ENCODE measurements around the gene ACAN. TPM values are rescaled to one million over a fixed set of nuclear protein-coding genes. Genes with fewer than 3 reads are reported as not detected.

The ACAN gene
- total and polyA plus RNA-seq, 2 of the 8 experiments (the other 6 are each of a cell fraction or from before 2014, with no cell fraction given) = 0.71 to 0.73 TPM

DNA sequence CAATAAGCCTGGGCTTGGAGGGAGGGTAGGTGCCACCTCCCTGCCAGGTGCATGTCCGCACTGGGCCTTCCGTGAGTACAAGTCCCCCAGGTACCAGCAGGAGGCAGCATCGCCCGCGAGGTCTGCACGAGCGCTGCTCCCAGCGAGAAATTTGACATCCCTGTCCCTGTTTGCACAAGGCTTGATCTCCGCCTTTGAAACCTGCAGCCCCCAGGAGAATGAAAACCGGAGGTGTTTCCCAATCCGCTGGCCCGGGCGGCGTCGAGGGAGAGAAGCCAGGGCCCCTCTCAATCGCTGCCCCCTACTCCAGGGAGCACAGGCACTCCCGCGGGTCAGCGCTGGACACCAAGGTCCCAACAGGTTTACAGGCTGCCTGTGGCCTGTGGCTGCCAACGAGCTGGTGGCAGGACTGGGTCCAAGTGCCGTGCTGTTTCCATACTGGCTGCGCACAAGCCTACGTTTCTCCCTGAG lies 91.1 kb downstream of the ACAN start:
- Histone ChIP-seq H3K14ac (ENCODE audit: insufficient read length) (no peak overlapping the region), H2BK20ac (ENCODE audit: low read length) (no peak overlapping the region), H3K27me3 (replicated peaks in 1 of 4; ENCODE audit: control insufficient read depth in 3 of 4, extremely low read depth in 1 of 4, insufficient read depth in 3 of 4, low read length in 3 of 4) (no peaks in the 10 kb centered on the region), H3K9me3 (ENCODE audit: insufficient read depth in 2 of 2, low read depth in 1 of 2, low read length in 1 of 2) (no peaks in the 10 kb centered on the region; a peak in 1 of 4 replicates), H2BK12ac (ENCODE audit: low read depth, low read length) (no peak overlapping the region), H4K20me1 (replicated peaks in 1 of 2; ENCODE audit: control insufficient read depth in 1 of 2, insufficient read depth in 2 of 2, low read length in 2 of 2) (peaks cover 0 to 10% of the 10 kb centered on the region in 2 experiments), H4K8ac (ENCODE audit: extremely low read depth, insufficient read depth, low read length) (no peak overlapping the region), H2AFZ (ENCODE audit: low read length) (no peak overlapping the region), H3K18ac (ENCODE audit: extremely low read depth, low read length) (peak overlapping the region; percentile 62; the same call in 1 of the 2 replicates), H2BK15ac (ENCODE audit: low read length) (no peak overlapping the region), H2BK120ac (replicated peaks; ENCODE audit: low read depth, low read length) (no peak overlapping the region), H2AK5ac (ENCODE audit: low read depth, low read length) (no peak overlapping the region), H3K56ac (replicated peaks; ENCODE audit: insufficient read length, low read depth, low read length) (no peak overlapping the region), H3K79me2 (ENCODE audit: control insufficient read depth in 1 of 2, insufficient read depth in 2 of 2, low read length in 2 of 2) (peaks cover 0 to 7% of the 10 kb centered on the region in 2 experiments; a peak in 1 of 4 replicates), H3K4me1 (replicated peaks in 1 of 4; ENCODE audit: control insufficient read depth in 3 of 4, insufficient read depth in 4 of 4, low read length in 3 of 4) (peaks cover 0 to 28% (median 20%) of the 10 kb centered on the region in 4 experiments; a peak in 6 of 7 replicates), H3K4ac (replicated peaks; ENCODE audit: insufficient read length, low read depth, low read length) (no peak overlapping the region), H3K79me1 (ENCODE audit: low read depth, low read length) (no peaks in the 10 kb centered on the region), H3K23me2 (ENCODE audit: low read depth, low read length) (peaks cover 11% of the 10 kb centered on the region; the same call in 1 of the 2 replicates), H4K91ac (replicated peaks; ENCODE audit: insufficient read length, low read length) (no peak overlapping the region), H3K36me3 (ENCODE audit: control insufficient read depth in 2 of 4, insufficient read depth in 4 of 4, low read length in 3 of 4) (peaks cover 5 to 18% (median 10%) of the 10 kb centered on the region in 4 experiments; a peak in 5 of 8 replicates), H3K23ac (ENCODE audit: insufficient read length) (no peak overlapping the region), H3K27ac (ENCODE audit: low read depth, low read length) (no peak overlapping the region), H3K9ac (replicated peaks in 1 of 4; ENCODE audit: extremely low read depth in 1 of 4, low read depth in 3 of 4, low read length in 3 of 4) (peak overlapping the region in 2 of 4 experiments; percentile 28 to 38; a peak in 2 of 7 replicates), H3K4me2 (ENCODE audit: insufficient read depth in 1 of 2, low read depth in 2 of 2, low read length in 2 of 2) (peak overlapping the region; percentile 39 to 82), H4K5ac (ENCODE audit: insufficient read length, low read depth, low read length) (no peak overlapping the region), H3K4me3 (ENCODE audit: extremely low read depth in 1 of 4, insufficient read depth in 2 of 4, low read depth in 3 of 4, low read length in 4 of 4) (peak overlapping the region; percentile 40 to 84 (median 68)), H2BK5ac (ENCODE audit: low read depth, low read length) (no peak overlapping the region)
- WGBS, 2 experiments (ENCODE audit: extremely low coverage in 1 of 2, insufficient coverage in 1 of 2, insufficient read length in 1 of 2, insufficient replicate concordance in 2 of 2, low coverage in 1 of 2, low lambda C conversion rate in 2 of 2, missing lambda C conversion rate in 1 of 2) = 1% methylated on average over 22 of the region's 23 CpGs; no CpG with 5 or more reads in 1 of the 2 experiments
- POLR2A ChIA-PET (ENCODE audit: partially characterized antibody) = interaction anchor here (0.8 to 27.2 kb wide), 13 partner anchors 12 to 277 kb away, joined by 3 to 607 read pairs (median 6); partner anchors contain the start of genes ABHD2 and MFGE8
- DNase-seq (ENCODE audit: low read depth in 1 of 2, low spot score in 2 of 2) = peak in 1 of 2 experiments; percentile 95
- CTCF ChIA-PET (ENCODE audit: partially characterized antibody) = interaction anchor here (0.5 to 10.4 kb wide), 15 partner anchors 9 to 459 kb away, joined by 3 to 95 read pairs (median 5); partner anchors contain the start of gene MFGE8
- FAIRE-seq = peak; percentile 90
- TF ChIP-seq, protein P1, sequence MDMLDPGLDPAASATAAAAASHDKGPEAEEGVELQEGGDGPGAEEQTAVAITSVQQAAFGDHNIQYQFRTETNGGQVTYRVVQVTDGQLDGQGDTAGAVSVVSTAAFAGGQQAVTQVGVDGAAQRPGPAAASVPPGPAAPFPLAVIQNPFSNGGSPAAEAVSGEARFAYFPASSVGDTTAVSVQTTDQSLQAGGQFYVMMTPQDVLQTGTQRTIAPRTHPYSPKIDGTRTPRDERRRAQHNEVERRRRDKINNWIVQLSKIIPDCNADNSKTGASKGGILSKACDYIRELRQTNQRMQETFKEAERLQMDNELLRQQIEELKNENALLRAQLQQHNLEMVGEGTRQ (IDR thresholded peaks at IDR 0.05; ENCODE audit: low read length) = no peak
- TF ChIP-seq RXRA (IDR thresholded peaks at IDR 0.05; ENCODE audit: insufficient read depth, low read depth, low read length) (no peak), SAP30 (IDR thresholded peaks at IDR 0.05; ENCODE audit: insufficient read depth, insufficient replicate concordance, low read length) (no peak), FOSL1 (IDR thresholded peaks at IDR 0.05; ENCODE audit: insufficient read depth, low read depth, low read length) (no peak), CTBP2 (IDR thresholded peaks at IDR 0.05; ENCODE audit: borderline replicate concordance, insufficient read depth, insufficient read length, low read length) (no peak), JUND (IDR thresholded peaks at IDR 0.05; ENCODE audit: low read length) (peak; percentile 35; the same call in 1 of the 2 replicates), BACH1 (IDR thresholded peaks at IDR 0.05; ENCODE audit: low read length) (no peak), JUN (IDR thresholded peaks at IDR 0.05; ENCODE audit: low read depth, low read length) (no peak), NRF1 (IDR thresholded peaks at IDR 0.05; ENCODE audit: low read depth, low read length) (no peak), BCL11A (IDR thresholded peaks at IDR 0.05; ENCODE audit: low read depth in 2 of 2, low read length in 2 of 2) (no peak), HDAC6 (IDR thresholded peaks at IDR 0.05; ENCODE audit: low read depth, low read length) (no peak)
